Cardiac fibroblast (primary cell): ENCODE data around the gene OSBPL6.

Experiments
- DNase-seq, 2 donors: peaks; one replicate each; pipeline versions ENCODE4 v3.0.0 to v3.0.0-alpha.2; 2010; ENCODE audit warnings: low read depth in 2 of 2
- H3K4me3 ChIP-seq, 2 donors: replicated peaks in 1 of 2; 1 replicate in 1 of 2; 2 replicates in 1 of 2; pipeline ENCODE4 v1.5.1; 2011; ENCODE audit warnings: low read depth in 2 of 2, low read length in 2 of 2, mild to moderate bottlenecking in 2 of 2, moderate library complexity in 1 of 2
- CTCF ChIP-seq: IDR thresholded peaks from one replicate; pipeline ENCODE4 v1.5.1; 2011; ENCODE audit warnings: low read depth, mild to moderate bottlenecking, low read length, inconsistent platforms

Gene OSBPL6

GRCh38 chr2:178325268-178325667 is 131.0 kb downstream of the OSBPL6 start:
- TF ChIP-seq CTCF: no peak
- H3K4me3 ChIP-seq: no peak overlapping the region

DNA sequence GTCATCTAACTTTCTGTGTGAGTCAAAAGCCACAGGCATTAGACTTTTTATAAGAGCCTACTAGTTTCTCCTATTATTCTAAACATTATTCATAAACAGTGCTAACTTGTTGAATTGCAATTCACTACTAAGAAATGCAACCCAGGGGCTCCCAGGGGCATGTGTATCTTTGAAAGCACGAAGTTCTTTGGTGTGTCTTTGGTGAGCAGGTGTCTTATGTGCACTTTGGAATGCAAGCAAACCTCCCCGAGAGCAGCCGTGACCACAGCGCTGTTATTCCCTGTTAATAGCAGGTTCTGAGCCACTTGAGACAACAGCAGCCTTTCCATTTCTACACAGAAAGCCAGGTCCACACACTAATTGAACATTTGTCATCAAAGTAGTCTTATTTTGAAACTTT is 133.2 kb downstream of the OSBPL6 start:
- no peak for TF ChIP-seq CTCF
- no peak overlapping the region for H3K4me3 ChIP-seq
- DNase-seq: peak in 1 of 2 donors; percentile 11

More at GRCh38 chr2:178325268-178325667, 131.0 kb downstream of the OSBPL6 start:
- no peak for DNase-seq

DNA sequence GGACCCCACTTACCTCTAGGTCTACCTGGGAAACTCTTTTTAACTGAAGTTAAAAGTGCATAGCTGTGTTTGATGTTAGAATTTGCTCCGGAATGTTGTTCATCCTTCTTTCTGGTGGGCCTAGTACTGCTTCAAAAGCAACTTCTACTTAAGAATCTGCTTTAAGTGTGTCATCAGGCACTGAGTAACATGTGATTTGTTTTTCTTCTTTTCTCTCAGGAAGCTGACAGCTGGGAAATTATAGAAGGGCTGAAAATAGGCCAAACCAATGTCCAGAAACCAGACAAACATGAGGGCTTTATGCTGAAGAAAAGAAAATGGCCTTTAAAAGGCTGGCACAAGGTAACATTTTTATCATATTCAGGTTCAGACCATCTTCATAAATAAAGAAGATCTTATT is 133.7 kb downstream of the OSBPL6 start:
- TF ChIP-seq CTCF: no peak
- DNase-seq: peak; percentile 57 to 59
- no peak overlapping the region for H3K4me3 ChIP-seq

DNA sequence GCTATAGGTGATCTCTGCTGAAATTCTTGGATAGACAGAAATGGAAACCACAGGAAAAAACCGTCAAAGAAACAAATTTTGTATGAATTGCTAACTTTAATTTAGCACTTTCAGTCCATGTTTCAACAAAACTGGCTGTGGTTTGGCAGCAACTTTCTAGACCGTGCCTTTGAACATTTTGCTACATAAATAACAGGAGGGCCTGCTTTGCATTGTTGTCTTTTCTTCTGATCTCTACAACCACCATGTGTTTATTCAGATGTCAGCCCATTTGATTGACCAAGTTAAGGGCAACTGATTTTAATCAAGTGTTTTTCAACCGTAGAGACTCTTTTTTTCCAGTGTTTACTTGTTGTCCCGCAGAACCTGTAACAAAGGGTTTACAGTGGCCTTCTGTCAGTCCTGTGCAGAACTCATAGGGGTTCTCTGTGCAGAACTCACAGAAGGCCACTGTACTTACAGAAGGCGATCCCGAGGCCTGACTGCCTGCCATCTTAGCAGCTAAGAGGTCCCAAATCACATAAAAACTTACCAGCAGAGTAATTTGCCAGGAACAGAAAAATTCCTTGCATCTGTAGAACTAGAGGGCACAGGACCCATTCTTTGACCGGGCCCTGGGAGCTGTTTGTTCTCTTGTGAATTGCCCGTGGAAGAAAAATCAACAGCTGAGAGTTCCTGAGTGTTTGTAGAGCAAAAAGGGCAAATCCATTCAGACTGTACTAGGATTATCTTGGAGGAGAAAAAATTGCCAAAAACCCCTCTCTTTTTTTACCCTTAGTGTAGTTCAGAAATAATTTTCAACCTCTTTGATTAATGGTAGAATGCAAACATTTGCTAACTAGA is 136.1 kb downstream of the OSBPL6 start:
- no peak for TF ChIP-seq CTCF
- no peak overlapping the region for H3K4me3 ChIP-seq
- no peak for DNase-seq

DNA sequence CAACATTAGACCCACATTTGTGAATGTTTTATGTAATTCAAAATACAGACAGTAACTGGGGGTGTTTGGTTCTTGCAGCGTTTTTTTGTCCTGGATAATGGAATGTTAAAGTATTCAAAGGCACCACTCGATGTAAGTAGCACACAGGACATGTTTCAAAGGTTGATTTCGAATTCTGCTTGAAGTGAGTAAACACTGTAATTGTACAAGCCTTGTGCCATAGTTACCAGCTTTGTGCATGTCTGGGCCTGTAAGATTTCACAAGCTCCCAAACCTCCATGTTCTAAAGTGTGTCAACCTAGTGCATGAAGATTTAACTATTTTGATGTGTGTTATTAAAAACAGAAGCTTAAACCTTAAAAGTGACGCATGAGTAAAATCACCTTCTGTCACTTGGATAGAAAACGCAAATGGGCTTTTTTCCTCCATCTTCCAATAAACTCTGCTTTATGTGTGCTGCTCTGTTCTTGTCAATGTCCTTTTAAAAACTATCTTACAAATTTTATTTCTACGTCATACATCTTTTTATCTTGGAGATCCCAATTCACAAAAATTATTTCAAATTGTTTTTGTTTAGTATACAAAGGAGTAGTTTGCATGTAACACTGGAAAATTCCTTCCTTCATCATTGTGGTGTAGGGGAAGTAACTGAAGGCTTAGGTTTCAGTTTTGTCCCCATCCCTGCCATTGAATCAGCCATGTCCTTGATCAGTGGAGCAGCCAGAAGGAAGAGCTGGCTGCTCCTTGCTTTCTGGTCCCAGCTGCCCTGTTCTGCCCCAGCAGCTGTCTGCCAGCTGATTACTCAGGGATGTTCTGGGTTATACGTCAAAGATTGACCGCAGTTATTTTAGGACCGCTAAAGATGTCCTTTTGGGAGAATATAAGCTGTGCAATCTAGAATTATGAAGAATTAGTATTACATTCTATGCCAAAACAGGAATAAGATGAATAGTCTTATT is 137.4 kb downstream of the OSBPL6 start:
- no peak overlapping the region for H3K4me3 ChIP-seq
- DNase-seq: no peak
- TF ChIP-seq CTCF: no peak

DNA sequence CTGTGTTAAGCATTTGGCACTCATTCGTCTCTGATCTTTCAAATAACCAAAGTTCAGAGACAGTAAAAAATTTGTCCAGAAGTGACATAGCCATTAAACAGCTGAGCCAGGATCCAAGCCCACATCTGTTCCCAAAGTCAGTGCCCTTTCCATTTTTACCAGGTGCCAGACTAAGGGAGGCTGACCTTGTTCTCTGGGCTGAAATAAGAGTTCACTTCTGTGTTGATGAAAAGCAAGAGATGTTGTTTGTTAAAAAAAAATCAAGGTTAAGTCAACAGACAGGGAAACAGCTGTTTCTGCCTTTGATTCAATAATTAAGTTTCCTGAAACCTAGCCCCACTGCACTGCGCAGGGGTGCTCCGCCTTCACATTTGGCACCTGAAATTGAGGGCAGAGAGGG is 139.5 kb downstream of the OSBPL6 start:
- TF ChIP-seq CTCF: no peak
- DNase-seq: no peak
- no peak overlapping the region for H3K4me3 ChIP-seq
